SK-N-MC (cell line): ENCODE results near the gene FOXO1.

ENCODE experiments used
- DNase-seq: peaks from one replicate; pipeline ENCODE4 v3.0.0-alpha.2; 2011; ENCODE audit warnings: low read depth, low spot score
- H3K27ac ChIP-seq: fragments of 200-600 bp; sonication (generic); 2 replicates; pipeline ENCODE4 v1.5.1; 2016; ENCODE audit warnings: mixed run types
- H3K36me3 ChIP-seq: fragments of 200-600 bp; sonication (generic); 2 replicates; pipeline ENCODE4 v1.6.1; 2017; ENCODE audit warnings: antibody characterized with exemption, low read length, mixed read lengths; ENCODE audit not compliant: insufficient read depth
- H3K4me3 ChIP-seq: fragments of 200-600 bp; sonication (generic); 2 replicates; pipeline ENCODE4 v1.5.1; 2016
- H3K9ac ChIP-seq: fragments of 200-600 bp; sonication (generic); 2 replicates; pipeline ENCODE4 v1.8.0; 2017; ENCODE audit warnings: mixed run types, mixed read lengths; ENCODE audit not compliant: insufficient read length
- H3K9me3 ChIP-seq: fragments of 200-600 bp; sonication (generic); 2 replicates; pipeline ENCODE4 v1.6.1; 2017; ENCODE audit warnings: low read depth, mild to moderate bottlenecking, antibody characterized with exemption, low read length, moderate library complexity, mixed read lengths
- EZH2 ChIP-seq: fragments of 200-600 bp; sonication (generic); IDR thresholded peaks from one replicate; pipeline ENCODE4 v1.6.1; 2017; ENCODE audit warnings: antibody characterized with exemption
- FOXP2 ChIP-seq: optimal IDR thresholded peaks from 2 replicates; pipeline ENCODE3; 2011; ENCODE audit warnings: mild to moderate bottlenecking, moderate library complexity; ENCODE audit not compliant: insufficient read depth; ENCODE audit errors: extremely low read length, control extremely low read depth
- POLR2AphosphoS5 ChIP-seq: IDR thresholded peaks from 2 replicates; pipeline ENCODE4 v1.6.1; 2012; ENCODE audit warnings: mild to moderate bottlenecking, low read depth, low read length, borderline replicate concordance

FOXO1 gene

GRCh38 chr13:40579535-40579934 is 86.9 kb downstream of the FOXO1 start:
- no peak for TF ChIP-seq POLR2AphosphoS5
- TF ChIP-seq EZH2 = no peak
- TF ChIP-seq FOXP2 = no peak
- H3K36me3 ChIP-seq = no peaks in the 10 kb centered on the region; the same call in 1 of the 2 replicates
- no peak overlapping the region for H3K9ac ChIP-seq
- H3K4me3 ChIP-seq = no peak overlapping the region
- H3K9me3 ChIP-seq = no peaks in the 10 kb centered on the region
- H3K27ac ChIP-seq = no peak overlapping the region
- DNase-seq = no peak

- H3K9ac ChIP-seq = no peak overlapping the region
- TF ChIP-seq FOXP2 (no peak), EZH2 (no peak), POLR2AphosphoS5 (no peak)
These were observed 88.4 kb downstream of the FOXO1 start for GRCh38 chr13:40578055-40578454.

GRCh38 chr13:40576369-40576768 is 90.1 kb downstream of the FOXO1 start:
- no peak overlapping the region for H3K9ac ChIP-seq
- H3K4me3 ChIP-seq = no peak overlapping the region
- TF ChIP-seq EZH2 (no peak), FOXP2 (no peak), POLR2AphosphoS5 (no peak)
- H3K36me3 ChIP-seq = no peaks in the 10 kb centered on the region
- no peak for DNase-seq
- no peak overlapping the region for H3K27ac ChIP-seq
- no peaks in the 10 kb centered on the region for H3K9me3 ChIP-seq

More at GRCh38 chr13:40578055-40578454, 88.4 kb downstream of the FOXO1 start:
- Histone ChIP-seq H3K4me3 (no peak overlapping the region), H3K9me3 (no peaks in the 10 kb centered on the region), H3K36me3 (no peaks in the 10 kb centered on the region), H3K27ac (no peak overlapping the region)
- no peak for DNase-seq

GRCh38 chr13:40572961-40573360 is 93.5 kb downstream of the FOXO1 start:
- Histone ChIP-seq H3K9ac (no peak overlapping the region), H3K27ac (no peak overlapping the region), H3K36me3 (no peaks in the 10 kb centered on the region)

GRCh38 chr13:40571338-40571963 is 95.0 kb downstream of the FOXO1 start:
- Histone ChIP-seq H3K27ac (no peak overlapping the region), H3K9me3 (no peaks in the 10 kb centered on the region), H3K9ac (no peak overlapping the region), H3K4me3 (no peak overlapping the region), H3K36me3 (no peaks in the 10 kb centered on the region)
- no peak for DNase-seq
- TF ChIP-seq POLR2AphosphoS5 (no peak), EZH2 (no peak), FOXP2 (no peak)

More at GRCh38 chr13:40572961-40573360, 93.5 kb downstream of the FOXO1 start:
- no peak for TF ChIP-seq FOXP2
- TF ChIP-seq EZH2 = no peak
- TF ChIP-seq POLR2AphosphoS5 = no peak
- no peak for DNase-seq
- Histone ChIP-seq H3K9me3 (no peaks in the 10 kb centered on the region), H3K4me3 (no peak overlapping the region)

GRCh38 chr13:40570930-40571329 is 95.5 kb downstream of the FOXO1 start:
- H3K9me3 ChIP-seq = no peaks in the 10 kb centered on the region
- no peak overlapping the region for H3K4me3 ChIP-seq
- H3K9ac ChIP-seq = no peak overlapping the region
- no peaks in the 10 kb centered on the region for H3K36me3 ChIP-seq
- TF ChIP-seq FOXP2 (no peak), EZH2 (no peak), POLR2AphosphoS5 (no peak)
- no peak overlapping the region for H3K27ac ChIP-seq
- DNase-seq = no peak

- Histone ChIP-seq H3K9ac (no peak overlapping the region), H3K4me3 (no peak overlapping the region), H3K36me3 (no peaks in the 10 kb centered on the region), H3K27ac (no peak overlapping the region), H3K9me3 (no peaks in the 10 kb centered on the region)
- TF ChIP-seq FOXP2 = no peak
- no peak for TF ChIP-seq POLR2AphosphoS5
- no peak for TF ChIP-seq EZH2
- DNase-seq = no peak
These were observed 97.5 kb downstream of the FOXO1 start for GRCh38 chr13:40569024-40569350.

- Histone ChIP-seq H3K36me3 (no peaks in the 10 kb centered on the region), H3K9ac (no peak overlapping the region), H3K27ac (no peak overlapping the region), H3K9me3 (no peaks in the 10 kb centered on the region), H3K4me3 (no peak overlapping the region)
- no peak for DNase-seq
- no peak for TF ChIP-seq FOXP2
- TF ChIP-seq POLR2AphosphoS5 = no peak
- no peak for TF ChIP-seq EZH2
These were observed 98.0 kb downstream of the FOXO1 start for GRCh38 chr13:40568246-40569023.
